Activated naive CD4-positive, alpha-beta T cell treated with anti-CD3 and anti-CD28 coated beads for 36 hours (primary cell): ENCODE measurements around the gene UTP14A. TPM values are rescaled to one million over a fixed set of nuclear protein-coding genes. Genes with fewer than 3 reads are reported as not detected.

Experiments used
- CTCF ChIA-PET: fragments of 350-600 bp; sonication (Branson Sonifier 250); formaldehyde crosslinking; loops from one replicate; lab custom pipeline; 2021; ENCODE audit warnings: antibody characterized with exemption; lab: Charles Lee
- DNase-seq: peaks from one replicate; pipeline ENCODE4 v3.0.0-alpha.2; 2020
- H3K27ac Mint-ChIP-seq: one replicate; pipeline ENCODE4 v1.8.0; 2021; ENCODE audit warnings: mild to moderate bottlenecking, mixed read lengths
- H3K27me3 Mint-ChIP-seq: one replicate; pipeline ENCODE4 v1.8.0; 2021; ENCODE audit warnings: low read depth, mixed read lengths
- H3K36me3 Mint-ChIP-seq: one replicate; pipeline ENCODE4 v1.8.0; 2021; ENCODE audit warnings: low read depth, mixed read lengths
- H3K4me1 Mint-ChIP-seq: one replicate; pipeline ENCODE4 v1.8.0; 2021; ENCODE audit warnings: low read depth, mixed read lengths
- H3K4me3 Mint-ChIP-seq: one replicate; pipeline ENCODE4 v1.8.0; 2021; ENCODE audit warnings: mild to moderate bottlenecking, moderate library complexity, mixed read lengths
- H3K9me3 Mint-ChIP-seq: one replicate; pipeline ENCODE4 v1.8.0; 2021; ENCODE audit warnings: mixed read lengths
- intact Hi-C: fragments of 100-400 bp; cut with micrococcal nuclease; formaldehyde crosslinking; loops from one replicate; pipeline ENCODE4 v1.15.1; 2023
- total RNA-seq, 2 experiments: library from RNA; stranded (reverse); gene quantifications; one replicate each; pipeline ENCODE4 v1.2.3, GENCODE V29; 2021

Gene UTP14A
- total RNA-seq, 2 experiments from 2014 or later: 21.5 to 22.6 TPM

- Mint-ChIP-seq H3K27me3 (peaks cover 4% of the 10 kb centered on the region), H3K9me3 (no peaks in the 10 kb centered on the region), H3K4me1 (peaks cover 5% of the 10 kb centered on the region), H3K36me3 (peaks cover under 1% of the 10 kb centered on the region), H3K4me3 (peak overlapping the region; percentile 65), H3K27ac (no peak overlapping the region)
- DNase-seq: peak; percentile 43
- CTCF ChIA-PET: interaction anchor here (0.6 to 0.8 kb wide), 3 partner anchors 82 to 264 kb away, joined by 3 to 4 read pairs (median 3); no protein-coding TSS in a partner anchor
- intact Hi-C loops: loop anchor here (1.0 to 2.0 kb wide), 3 partner anchors 21 to 93 kb away; partner anchors contain the start of gene BCORL1
These were observed 25.5 kb downstream of the UTP14A start for GRCh38 chrX:129931411-129932015.

- H3K4me1 Mint-ChIP-seq: peaks cover 5% of the 10 kb centered on the region
- intact Hi-C loops: loop anchor here (1.0 to 2.0 kb wide), 3 partner anchors 21 to 92 kb away; partner anchors contain the start of gene BCORL1
- CTCF ChIA-PET: interaction anchor here (0.6 to 0.8 kb wide), 3 partner anchors 81 to 264 kb away, joined by 3 to 4 read pairs (median 3); no protein-coding TSS in a partner anchor
- H3K9me3 Mint-ChIP-seq: no peaks in the 10 kb centered on the region
- no peaks in the 10 kb centered on the region for H3K36me3 Mint-ChIP-seq
- peak; percentile 69 for DNase-seq
- peaks cover 4% of the 10 kb centered on the region for H3K27me3 Mint-ChIP-seq
- H3K4me3 Mint-ChIP-seq: peak overlapping the region; percentile 65
- no peak overlapping the region for H3K27ac Mint-ChIP-seq
These were observed 26.3 kb downstream of the UTP14A start for GRCh38 chrX:129932016-129932820.

GRCh38 chrX:129932821-129933321 is 26.9 kb downstream of the UTP14A start:
- DNase-seq: no peak
- H3K36me3 Mint-ChIP-seq: no peaks in the 10 kb centered on the region
- H3K4me1 Mint-ChIP-seq: peaks cover 5% of the 10 kb centered on the region
- H3K4me3 Mint-ChIP-seq: no peak overlapping the region
- H3K9me3 Mint-ChIP-seq: no peaks in the 10 kb centered on the region
- CTCF ChIA-PET: no interaction called here
- H3K27me3 Mint-ChIP-seq: peaks cover 4% of the 10 kb centered on the region
- intact Hi-C loops: loop anchor here (1.0 to 2.0 kb wide), 3 partner anchors 20 to 91 kb away; partner anchors contain the start of gene BCORL1
- H3K27ac Mint-ChIP-seq: no peak overlapping the region

GRCh38 chrX:129933700-129934099 is 27.7 kb downstream of the UTP14A start:
- DNase-seq: no peak
- Mint-ChIP-seq H3K27ac (no peak overlapping the region), H3K27me3 (peaks cover 4% of the 10 kb centered on the region), H3K4me1 (peaks cover 12% of the 10 kb centered on the region), H3K9me3 (no peaks in the 10 kb centered on the region), H3K36me3 (no peaks in the 10 kb centered on the region), H3K4me3 (peak overlapping the region; percentile 58)
- intact Hi-C loops: loop anchor here (2.0 kb wide), 1 partner anchor 19 kb away; no protein-coding TSS in a partner anchor
- CTCF ChIA-PET: interaction anchor here (1.0 kb wide), 1 partner anchor 8 kb away, joined by 5 read pairs; no protein-coding TSS in a partner anchor

- H3K27me3 Mint-ChIP-seq: peaks cover 4% of the 10 kb centered on the region
- intact Hi-C loops: no loop called here
- peaks cover 12% of the 10 kb centered on the region for H3K4me1 Mint-ChIP-seq
- H3K9me3 Mint-ChIP-seq: no peaks in the 10 kb centered on the region
- CTCF ChIA-PET: interaction anchor here (0.6 to 2.1 kb wide), 3 partner anchors 9 to 31 kb away, joined by 3 to 5 read pairs (median 5); no protein-coding TSS in a partner anchor
- DNase-seq: no peak
- H3K4me3 Mint-ChIP-seq: no peak overlapping the region
- H3K36me3 Mint-ChIP-seq: no peaks in the 10 kb centered on the region
- no peak overlapping the region for H3K27ac Mint-ChIP-seq
These were observed 28.5 kb downstream of the UTP14A start for GRCh38 chrX:129934461-129934860.

- no peak overlapping the region for H3K4me3 Mint-ChIP-seq
- no peak overlapping the region for H3K27ac Mint-ChIP-seq
- CTCF ChIA-PET: interaction anchor here (2.1 kb wide), 1 partner anchor 10 kb away, joined by 5 read pairs; no protein-coding TSS in a partner anchor
- H3K4me1 Mint-ChIP-seq: peaks cover 12% of the 10 kb centered on the region
- peaks cover 4% of the 10 kb centered on the region for H3K27me3 Mint-ChIP-seq
- no peak for DNase-seq
- intact Hi-C loops: no loop called here
- no peaks in the 10 kb centered on the region for H3K9me3 Mint-ChIP-seq
- no peaks in the 10 kb centered on the region for H3K36me3 Mint-ChIP-seq
These were observed 29.0 kb downstream of the UTP14A start for GRCh38 chrX:129934952-129935351.

- no peak for DNase-seq
- Mint-ChIP-seq H3K36me3 (no peaks in the 10 kb centered on the region), H3K27ac (no peak overlapping the region), H3K4me3 (no peak overlapping the region), H3K4me1 (peaks cover 8% of the 10 kb centered on the region), H3K27me3 (peaks cover 4% of the 10 kb centered on the region), H3K9me3 (no peaks in the 10 kb centered on the region)
- intact Hi-C loops: no loop called here
- CTCF ChIA-PET: interaction anchor here (0.6 to 1.0 kb wide), 2 partner anchors 88 to 107 kb away, joined by 3 read pairs; no protein-coding TSS in a partner anchor
These were observed 32.1 kb downstream of the UTP14A start for GRCh38 chrX:129938081-129938480.

GRCh38 chrX:129939986-129940385 is 34.0 kb downstream of the UTP14A start:
- peaks cover 8% of the 10 kb centered on the region for H3K4me1 Mint-ChIP-seq
- intact Hi-C loops: no loop called here
- no peaks in the 10 kb centered on the region for H3K36me3 Mint-ChIP-seq
- no peaks in the 10 kb centered on the region for H3K9me3 Mint-ChIP-seq
- no peak overlapping the region for H3K27ac Mint-ChIP-seq
- no peak overlapping the region for H3K4me3 Mint-ChIP-seq
- CTCF ChIA-PET: interaction anchor here (0.5 to 1.5 kb wide), 2 partner anchors 14 to 28 kb away, joined by 3 to 8 read pairs; no protein-coding TSS in a partner anchor
- H3K27me3 Mint-ChIP-seq: no peaks in the 10 kb centered on the region
- no peak for DNase-seq

GRCh38 chrX:129940721-129941120 is 34.8 kb downstream of the UTP14A start:
- Mint-ChIP-seq H3K27ac (no peak overlapping the region), H3K27me3 (no peaks in the 10 kb centered on the region), H3K9me3 (no peaks in the 10 kb centered on the region), H3K36me3 (no peaks in the 10 kb centered on the region), H3K4me3 (no peak overlapping the region), H3K4me1 (peaks cover 8% of the 10 kb centered on the region)
- intact Hi-C loops: no loop called here
- DNase-seq: no peak
- CTCF ChIA-PET: interaction anchor here (1.5 kb wide), 1 partner anchor 14 kb away, joined by 3 read pairs; no protein-coding TSS in a partner anchor

GRCh38 chrX:129945131-129945530 is 39.2 kb downstream of the UTP14A start:
- no peaks in the 10 kb centered on the region for H3K36me3 Mint-ChIP-seq
- no peak for DNase-seq
- intact Hi-C loops: no loop called here

GRCh38 chrX:129953334-129953648 is 47.3 kb downstream of the UTP14A start:
- DNase-seq: no peak
- CTCF ChIA-PET: no interaction called here
- intact Hi-C loops: loop anchor here (2.0 kb wide), 1 partner anchor 20 kb away; no protein-coding TSS in a partner anchor

More at GRCh38 chrX:129945131-129945530, 39.2 kb downstream of the UTP14A start:
- no peak overlapping the region for H3K27ac Mint-ChIP-seq
- H3K4me3 Mint-ChIP-seq: no peak overlapping the region
- no peaks in the 10 kb centered on the region for H3K27me3 Mint-ChIP-seq
- H3K4me1 Mint-ChIP-seq: no peaks in the 10 kb centered on the region
- CTCF ChIA-PET: no interaction called here
- H3K9me3 Mint-ChIP-seq: no peaks in the 10 kb centered on the region

GRCh38 chrX:129953881-129954280 is 47.9 kb downstream of the UTP14A start:
- H3K36me3 Mint-ChIP-seq: no peaks in the 10 kb centered on the region
- H3K9me3 Mint-ChIP-seq: no peaks in the 10 kb centered on the region
- H3K4me3 Mint-ChIP-seq: peak overlapping the region; percentile 75
- intact Hi-C loops: loop anchor here (2.0 kb wide), 1 partner anchor 21 kb away; no protein-coding TSS in a partner anchor
- peaks cover 2% of the 10 kb centered on the region for H3K27me3 Mint-ChIP-seq
- H3K4me1 Mint-ChIP-seq: peaks cover 7% of the 10 kb centered on the region
- no peak overlapping the region for H3K27ac Mint-ChIP-seq
- CTCF ChIA-PET: no interaction called here
- no peak for DNase-seq

More at GRCh38 chrX:129953334-129953648, 47.3 kb downstream of the UTP14A start:
- no peak overlapping the region for H3K27ac Mint-ChIP-seq
- H3K4me3 Mint-ChIP-seq: peak overlapping the region; percentile 75
- H3K4me1 Mint-ChIP-seq: peaks cover 7% of the 10 kb centered on the region
- peaks cover 2% of the 10 kb centered on the region for H3K27me3 Mint-ChIP-seq
- H3K9me3 Mint-ChIP-seq: no peaks in the 10 kb centered on the region
- H3K36me3 Mint-ChIP-seq: no peaks in the 10 kb centered on the region
